ENCODE results near the gene IMMP2L.
"Not testable (repeated sequence)": the region's sequence is repeated elsewhere in the genome, so short reads cannot be mapped to it uniquely, and the experiment has no call there.

IMMP2L gene

DNA sequence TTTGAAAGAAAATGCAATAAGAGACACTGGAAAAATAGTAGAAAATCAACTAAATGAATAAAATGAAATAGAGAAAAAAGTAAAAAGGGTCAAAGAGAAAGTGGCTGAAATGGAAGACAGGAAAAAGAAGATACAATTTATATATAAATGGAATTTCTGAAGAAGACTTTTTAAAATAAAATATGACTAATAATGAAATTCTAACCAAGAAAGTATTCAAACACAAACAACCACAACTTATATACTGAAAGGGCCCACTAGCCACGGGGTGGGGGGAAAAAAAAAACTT lies 232.1 kb downstream of the IMMP2L start:
- no peak for DNase-seq (ENCODE audit: low spot score)

DNA sequence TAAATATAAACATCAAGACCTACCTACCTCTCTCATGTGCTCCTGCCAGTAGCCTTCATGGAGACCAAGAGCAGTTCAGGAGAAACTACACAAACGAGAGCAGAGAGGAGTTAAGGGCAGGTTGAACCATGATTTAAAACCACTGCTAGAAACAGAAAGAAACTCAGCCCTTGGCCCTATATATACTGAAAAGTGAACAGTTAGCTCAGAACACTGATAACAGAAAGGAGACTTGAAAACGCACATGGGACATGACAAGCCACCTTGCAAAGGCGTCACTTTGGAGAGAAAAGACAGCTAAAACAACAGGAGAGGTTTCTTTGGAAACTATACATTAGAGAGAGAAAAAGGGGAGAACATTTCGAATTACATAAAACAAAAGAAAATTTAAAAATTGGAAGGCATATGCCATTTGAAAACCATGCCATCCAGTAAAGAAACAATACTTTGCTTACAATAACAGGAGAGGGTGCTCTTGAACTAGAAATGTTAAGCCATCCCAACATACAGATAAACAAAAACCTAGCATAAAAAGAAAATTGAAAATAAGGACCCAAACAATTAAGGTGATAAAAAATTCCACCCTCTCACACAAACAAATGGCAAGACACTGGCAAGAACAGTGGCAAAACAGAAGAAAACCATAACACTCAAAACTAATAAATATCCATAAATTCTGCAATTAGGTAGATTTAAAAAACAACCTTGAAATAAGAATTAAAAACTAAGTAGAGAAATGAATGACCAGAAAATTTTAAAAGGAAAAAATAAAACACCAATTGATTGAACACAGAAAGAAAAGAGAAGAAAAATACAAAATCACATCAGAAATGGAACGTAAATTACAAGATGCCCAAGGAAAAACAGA lies 232.7 kb downstream of the IMMP2L start:
- no peak for DNase-seq (ENCODE audit: low spot score)

DNA sequence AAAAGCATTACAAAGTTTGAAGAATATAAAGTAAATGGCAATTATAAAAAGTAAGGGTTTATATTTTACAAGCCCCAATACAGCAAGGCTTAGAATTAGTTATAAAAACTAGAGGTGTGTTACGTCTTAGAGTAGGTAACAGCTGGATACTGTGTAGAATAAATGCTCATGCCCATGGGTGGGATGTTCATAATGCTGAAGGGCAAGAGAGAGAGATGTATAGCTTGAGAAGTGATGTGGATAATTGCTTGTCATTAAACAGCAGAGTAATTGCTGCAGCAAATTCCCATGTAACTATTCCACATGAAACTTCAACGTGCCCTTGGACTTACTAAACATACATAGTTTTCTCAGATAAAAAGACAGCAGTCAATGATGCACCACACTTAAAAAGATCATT lies 233.8 kb downstream of the IMMP2L start:
- no peak for DNase-seq (ENCODE audit: low spot score)

DNA sequence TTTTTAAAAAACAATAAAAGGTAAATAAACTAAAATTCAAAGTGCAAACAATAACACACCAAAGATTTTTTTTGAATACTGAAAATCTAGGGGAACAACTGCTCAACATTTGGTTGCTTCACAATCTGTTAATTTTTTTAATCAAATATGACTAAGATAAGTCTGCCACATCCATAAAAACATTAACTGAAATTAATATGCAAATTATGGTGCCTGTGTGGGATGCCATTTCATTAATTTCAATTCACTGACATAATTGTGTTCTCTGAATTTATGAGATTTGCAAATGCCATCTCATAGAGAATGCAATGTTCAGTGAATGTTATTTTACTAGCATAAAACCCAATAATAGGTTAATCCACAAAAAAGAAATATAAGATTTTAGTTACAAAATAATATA lies 237.5 kb downstream of the IMMP2L start:
- DNase-seq (ENCODE audit: low spot score), result no peak

DNA sequence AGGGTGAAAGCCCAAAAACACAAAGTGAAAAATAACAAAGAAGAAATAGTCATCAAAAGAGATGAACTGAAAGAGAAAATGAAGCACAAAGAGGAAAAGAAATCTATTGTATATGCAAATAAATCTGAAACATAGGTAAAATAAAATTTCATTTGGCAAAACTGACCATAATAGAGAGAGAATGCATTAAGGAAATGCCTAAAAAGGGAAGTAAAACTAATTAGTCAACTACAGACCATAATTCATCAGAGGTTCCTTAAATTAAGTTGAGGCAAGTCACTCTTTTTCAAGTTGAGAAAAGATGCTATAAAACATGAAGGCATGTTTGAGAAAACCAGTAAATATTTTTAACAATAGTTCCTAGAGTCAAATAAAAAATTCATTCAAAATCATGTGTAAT lies 238.1 kb downstream of the IMMP2L start:
- no peak for DNase-seq (ENCODE audit: low spot score)

DNA sequence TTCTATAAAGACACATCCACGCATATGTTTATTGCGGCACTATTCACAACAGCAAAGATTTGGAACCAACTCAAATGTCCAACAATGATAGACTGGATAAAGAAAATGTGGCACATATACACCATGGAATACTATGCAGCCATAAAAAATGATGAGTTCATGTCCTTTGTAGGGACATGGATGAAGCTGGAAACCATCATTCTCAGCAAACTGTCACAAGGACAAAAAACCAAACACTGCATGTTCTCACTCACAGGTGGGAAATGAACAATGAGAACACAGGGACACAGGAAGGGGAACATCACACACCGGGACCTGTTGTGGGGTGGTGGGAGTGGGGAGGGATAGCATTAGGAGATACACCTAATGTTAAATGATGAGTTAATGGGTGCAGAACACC lies 238.6 kb downstream of the IMMP2L start:
- DNase-seq (ENCODE audit: low spot score), result not testable (repeated sequence)

DNA sequence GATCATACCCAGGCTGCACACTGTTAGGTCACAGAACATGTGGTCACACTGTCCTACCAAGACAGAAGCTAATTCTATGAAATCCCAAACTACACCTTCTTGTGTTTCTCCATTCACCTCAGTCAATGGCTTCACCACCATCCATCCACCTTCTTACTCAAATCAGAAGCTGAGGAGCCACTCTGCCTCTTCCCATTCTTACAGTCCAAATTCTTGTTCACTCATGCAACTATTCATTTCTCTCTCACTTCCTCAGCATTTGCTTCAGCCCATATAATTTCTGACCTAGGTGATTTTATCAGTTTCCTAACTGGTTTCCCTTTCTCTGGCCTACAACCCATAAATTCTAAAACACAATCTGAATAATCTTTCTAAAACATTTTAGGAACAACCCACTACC lies 242.2 kb downstream of the IMMP2L start:
- DNase-seq (ENCODE audit: low spot score), result no peak

DNA sequence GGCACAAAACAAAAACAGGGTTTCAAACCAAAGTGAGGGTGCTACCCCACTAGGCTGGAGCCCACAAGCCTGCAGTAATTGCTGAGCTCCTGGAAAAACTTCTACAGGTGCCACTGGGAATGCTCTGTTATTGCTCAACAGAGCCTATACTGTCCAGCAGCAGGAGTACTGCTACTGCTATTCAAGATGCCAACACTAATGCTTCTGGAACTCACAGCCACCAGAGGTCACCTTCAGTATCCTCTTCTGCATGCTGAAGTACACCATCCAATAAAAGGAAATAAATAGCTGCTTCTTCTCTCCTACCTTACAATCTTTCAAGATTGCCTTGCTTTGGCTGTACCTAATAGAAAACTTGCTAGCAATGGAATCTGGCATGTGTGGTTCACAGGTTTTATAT lies 249.3 kb downstream of the IMMP2L start:
- DNase-seq (ENCODE audit: low spot score), result no peak

DNA sequence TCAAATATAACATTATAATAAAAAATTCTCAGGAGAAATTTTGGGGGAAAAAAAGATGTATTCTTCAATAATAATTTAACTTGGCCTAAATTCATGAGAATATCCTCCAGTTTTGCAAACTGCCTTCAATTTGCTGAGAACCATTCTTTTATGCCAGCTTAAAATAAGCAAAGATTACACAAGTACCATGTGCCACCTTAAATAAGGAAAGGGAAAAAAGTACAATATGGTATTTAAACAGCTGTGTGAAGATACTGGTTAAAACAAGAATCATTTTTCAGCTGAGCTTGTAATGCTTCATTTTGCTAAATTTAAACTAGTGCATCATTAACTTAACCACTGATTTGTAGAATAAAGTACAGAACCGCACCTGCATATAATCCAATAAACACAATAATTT lies 253.6 kb downstream of the IMMP2L start:
- no peak for DNase-seq (ENCODE audit: low spot score)

DNA sequence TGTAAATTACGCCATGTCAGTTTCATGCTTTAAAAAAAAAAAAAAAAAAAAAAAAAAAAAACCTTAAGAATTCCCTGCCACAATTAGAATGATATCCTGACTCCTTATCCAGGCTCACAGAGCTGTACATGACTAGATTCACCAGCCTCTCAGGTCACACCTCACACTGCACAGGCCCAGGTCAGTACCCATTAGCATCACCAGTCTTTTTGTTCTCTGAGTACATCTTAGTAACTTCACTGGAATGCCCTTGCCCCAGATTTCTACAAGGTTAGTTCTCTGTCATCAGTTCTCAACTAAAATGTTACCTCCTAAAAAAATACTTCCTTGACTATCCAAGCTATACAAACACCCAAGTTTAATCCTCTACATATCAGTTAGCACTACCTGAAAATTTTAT lies 260.4 kb downstream of the IMMP2L start:
- no peak for DNase-seq (ENCODE audit: low spot score)

DNA sequence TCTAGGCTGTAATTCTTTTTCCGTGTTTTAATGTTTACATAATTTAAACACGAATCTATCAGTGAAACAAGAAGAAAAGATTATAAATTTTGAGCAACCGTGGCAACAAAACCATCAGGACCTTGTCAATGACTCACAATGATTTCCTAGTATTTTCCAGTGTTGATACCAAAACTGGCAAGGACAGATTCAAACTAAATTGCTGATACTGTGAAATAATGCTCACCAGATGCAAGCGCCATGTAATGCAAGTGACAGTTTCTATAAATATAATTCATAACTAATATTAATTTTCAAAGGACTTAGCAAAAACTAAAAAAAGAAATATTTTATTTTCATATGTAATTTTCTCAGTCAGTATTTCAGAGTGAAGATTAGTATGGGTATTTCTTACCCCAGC lies 267.8 kb downstream of the IMMP2L start:
- DNase-seq (ENCODE audit: low spot score), result no peak

DNA sequence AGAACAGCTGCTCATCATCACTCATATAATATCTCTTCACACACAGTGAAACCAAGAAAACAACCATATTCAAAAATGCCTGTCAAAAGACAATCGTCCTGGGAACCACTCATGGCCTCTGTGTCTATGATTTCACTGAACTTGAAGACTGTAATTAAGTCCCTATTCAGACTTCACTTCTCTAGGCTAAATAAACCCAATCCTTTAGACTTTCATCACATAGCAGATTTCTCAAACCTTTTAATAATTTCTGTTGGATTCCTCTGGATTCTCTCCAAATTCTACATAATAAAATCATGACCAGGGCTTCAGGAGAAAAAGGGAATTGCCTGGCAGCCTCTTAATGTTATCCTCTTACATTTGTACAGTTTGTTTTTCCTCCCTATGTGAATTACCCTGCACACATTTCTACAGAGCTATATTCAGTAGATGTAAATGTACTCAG lies 270.2 kb downstream of the IMMP2L start:
- DNase-seq (ENCODE audit: low spot score), result no peak

DNA sequence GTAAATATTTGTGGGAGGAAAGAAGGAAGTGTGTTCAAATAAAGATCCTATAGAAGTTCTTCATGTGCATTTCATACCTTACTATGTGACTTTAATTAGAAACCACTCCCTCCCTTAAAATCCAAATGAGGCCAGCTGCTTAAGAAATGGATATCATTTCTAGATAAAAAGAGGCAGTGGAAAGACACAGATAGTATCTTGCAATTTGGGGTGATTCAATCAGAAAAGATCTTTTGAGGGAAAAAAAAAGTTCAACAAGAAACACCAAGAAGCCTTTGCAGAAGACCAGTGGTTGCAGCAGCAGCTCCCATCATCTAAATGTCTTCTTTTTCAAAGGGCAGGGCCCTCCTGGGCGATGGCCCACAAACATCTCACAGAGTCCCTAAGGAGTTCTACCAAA lies 271.3 kb downstream of the IMMP2L start:
- no peak for DNase-seq (ENCODE audit: low spot score)

DNA sequence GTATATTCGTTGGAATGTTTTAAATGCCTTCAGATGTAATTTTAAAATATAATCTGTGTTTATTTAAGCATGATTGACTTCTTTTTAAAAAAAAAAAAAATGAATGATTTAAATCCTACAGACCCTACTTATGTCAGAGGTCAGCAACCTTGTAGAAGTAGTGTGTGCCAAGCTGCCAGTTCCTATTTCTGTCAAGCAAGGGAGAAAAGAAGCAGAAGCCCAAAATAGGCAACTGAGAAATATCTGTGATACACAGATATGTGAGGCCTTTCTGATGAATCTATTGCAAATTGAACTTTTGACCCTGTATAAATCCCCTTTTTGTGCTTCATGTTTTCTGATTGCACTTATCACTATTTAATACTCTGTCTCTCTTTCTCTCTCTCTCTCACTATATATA lies 271.9 kb downstream of the IMMP2L start:
- DNase-seq (ENCODE audit: low spot score), result no peak

DNA sequence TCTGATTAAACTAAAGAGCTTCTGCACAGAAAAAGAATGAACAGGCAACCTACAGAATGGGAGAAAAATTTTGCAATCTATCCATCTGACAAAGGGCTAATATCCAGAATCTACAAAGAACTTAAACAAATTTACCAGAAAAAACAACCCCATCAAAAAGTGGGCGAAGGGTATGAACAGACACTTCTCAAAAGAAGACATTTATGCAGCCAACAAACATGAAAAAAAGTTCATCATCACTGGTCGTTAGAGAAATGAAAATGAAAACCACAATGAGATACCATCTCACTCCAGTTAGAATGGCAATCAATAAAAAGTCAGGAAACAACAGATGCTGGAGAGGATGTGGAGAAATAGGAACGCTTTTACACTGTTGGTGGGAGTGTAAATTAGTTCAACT lies 273.9 kb downstream of the IMMP2L start:
- not testable (repeated sequence) for DNase-seq (ENCODE audit: low spot score)

DNA sequence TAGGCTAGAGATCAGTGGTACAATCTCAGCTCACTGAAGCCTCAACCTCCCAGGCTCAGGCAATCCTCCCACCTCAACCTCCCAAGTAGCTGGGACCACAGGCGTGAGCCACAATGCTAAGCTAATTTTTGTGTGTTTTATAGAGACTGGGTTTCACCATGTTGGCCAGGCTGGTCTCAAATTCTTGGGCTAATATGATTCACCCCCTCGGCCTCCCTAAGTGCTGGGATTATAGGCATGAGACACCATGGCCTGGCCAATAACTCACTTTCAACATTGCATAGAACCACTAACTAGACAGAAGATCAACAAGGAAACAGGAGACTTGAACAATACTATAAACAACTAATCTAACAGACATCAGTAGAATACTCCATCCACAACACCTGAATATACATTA lies 279.7 kb downstream of the IMMP2L start:
- no peak for DNase-seq (ENCODE audit: low spot score)

DNA sequence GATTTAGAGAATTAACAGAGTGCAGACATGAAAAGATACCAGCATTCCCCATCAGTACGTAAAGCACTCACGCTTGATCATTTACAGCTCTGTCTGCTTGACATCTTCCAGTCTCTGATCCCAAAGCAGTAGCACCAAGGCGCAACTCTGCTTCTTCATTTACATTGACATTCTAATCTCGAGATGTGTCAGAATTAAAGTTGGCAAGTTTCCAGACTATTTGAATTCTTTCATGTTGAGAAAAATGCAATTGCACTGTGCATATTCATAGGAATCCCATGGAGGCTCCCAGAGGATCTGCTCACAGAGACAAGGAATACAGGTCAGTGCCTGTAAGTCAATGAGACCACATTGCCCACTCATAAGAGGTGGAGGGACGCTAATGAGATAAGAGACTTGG lies 287.4 kb downstream of the IMMP2L start:
- DNase-seq (ENCODE audit: low spot score), result no peak

DNA sequence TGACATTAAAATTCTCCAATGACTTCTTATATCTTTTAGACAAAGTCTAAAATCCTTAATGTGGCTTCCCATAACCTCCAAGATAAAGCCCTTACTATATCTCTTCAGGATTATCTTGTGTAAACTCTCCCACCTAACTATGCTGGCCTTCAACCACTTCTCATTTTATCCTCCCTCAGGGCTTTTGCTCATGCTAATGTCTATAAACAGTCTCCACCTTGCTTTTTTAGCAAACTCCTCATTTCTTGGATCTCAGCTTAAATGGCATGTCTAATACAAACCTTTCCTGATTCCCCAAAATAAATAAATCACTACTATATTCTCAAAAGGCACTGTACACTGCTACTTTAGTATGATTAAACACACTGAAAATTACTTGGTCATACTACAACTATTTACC lies 290.2 kb downstream of the IMMP2L start:
- no peak for DNase-seq (ENCODE audit: low spot score)

DNA sequence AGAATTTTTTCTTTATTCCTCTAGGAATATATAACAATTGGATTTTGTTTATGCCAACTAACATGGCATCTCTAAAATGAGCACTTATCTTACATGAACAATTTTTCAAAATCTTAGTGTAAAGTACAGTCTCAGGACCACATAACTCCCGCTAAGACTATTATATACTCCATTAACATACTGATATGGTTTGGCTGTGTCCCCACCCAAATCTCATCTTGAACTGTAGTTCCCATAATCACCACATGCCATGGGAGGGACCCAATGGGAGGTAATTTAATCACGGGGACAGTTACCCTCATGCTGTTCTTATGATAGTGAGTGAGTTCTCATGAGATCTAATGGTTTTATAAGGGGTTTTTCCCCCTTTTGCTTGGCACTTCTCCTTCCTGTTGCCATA lies 291.5 kb downstream of the IMMP2L start:
- not testable (repeated sequence) for DNase-seq (ENCODE audit: low spot score)

DNA sequence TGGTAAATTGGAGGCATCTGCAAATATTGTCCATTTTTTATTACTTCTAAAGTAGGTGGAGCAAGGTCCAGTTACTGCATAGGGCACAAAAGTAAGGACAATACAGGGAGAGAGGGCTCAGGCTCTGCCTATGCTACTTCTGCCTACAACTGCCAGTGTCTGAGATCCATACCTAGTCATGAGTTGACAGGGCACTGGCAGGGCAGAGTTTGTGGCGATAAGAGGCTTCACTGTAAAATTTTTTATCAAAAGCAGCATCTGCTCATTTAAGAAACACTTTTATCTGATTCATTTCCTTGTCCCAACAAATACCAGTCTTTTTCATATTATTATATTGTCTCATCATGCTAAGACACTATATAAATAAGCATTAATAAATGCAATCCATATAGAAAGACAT lies 293.4 kb downstream of the IMMP2L start:
- DNase-seq (ENCODE audit: low spot score), result no peak

DNA sequence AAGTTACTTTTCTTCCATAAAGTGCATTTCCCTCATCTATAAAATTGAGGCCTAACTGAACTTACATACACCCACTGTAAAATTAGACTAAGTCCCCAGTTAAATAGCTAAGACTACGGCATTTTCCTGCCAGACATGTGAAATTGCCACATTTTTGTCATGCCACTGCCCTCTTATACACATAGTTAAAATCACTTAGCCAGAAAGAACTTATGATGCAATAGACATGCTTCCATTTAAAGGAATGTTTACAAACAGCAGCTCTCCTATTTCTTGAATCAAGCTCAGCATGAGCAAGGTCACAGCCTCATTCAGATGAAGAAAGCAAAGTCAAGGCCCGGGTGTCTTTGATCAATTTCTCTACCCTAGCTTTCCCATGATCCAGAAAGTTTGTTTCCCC lies 295.7 kb downstream of the IMMP2L start:
- DNase-seq (ENCODE audit: low spot score), result no peak

DNA sequence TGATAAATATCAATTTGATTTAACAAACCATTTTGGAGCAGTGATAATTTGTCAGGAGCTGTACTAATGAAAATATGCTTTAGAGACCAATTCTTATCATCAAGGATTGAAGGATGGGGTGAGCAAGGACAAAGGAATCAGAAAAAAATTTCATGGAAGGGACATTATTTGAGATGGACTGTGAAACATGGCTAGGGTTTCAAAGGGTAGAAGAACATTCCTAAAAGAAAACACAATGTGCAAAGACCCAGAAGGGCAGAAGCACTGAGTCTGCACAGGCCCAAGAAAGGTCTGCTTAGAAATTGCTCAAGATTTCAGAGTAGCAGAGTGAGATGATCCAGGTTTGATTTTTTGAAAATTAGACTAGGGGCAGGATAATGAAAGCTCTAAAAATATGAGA lies 296.9 kb downstream of the IMMP2L start:
- no peak for DNase-seq (ENCODE audit: low spot score)

DNA sequence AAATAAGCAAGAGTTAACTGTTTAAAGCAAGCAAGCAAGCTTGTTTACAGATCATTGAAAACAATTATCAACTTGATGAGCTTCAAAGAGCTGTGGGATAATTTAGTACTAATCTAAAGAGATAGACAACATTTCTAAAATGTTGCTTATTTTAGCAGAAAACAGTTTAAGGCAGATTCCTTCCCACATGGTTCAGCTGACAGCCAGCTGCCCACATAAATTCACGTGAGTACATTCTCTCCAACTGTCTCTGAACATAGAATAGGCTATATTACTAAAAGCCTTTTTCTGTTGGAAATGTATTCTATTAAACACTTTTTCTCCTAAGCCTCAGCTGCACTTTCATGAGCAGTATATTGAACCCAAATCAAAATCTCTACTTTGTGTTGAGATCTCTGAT lies 297.3 kb downstream of the IMMP2L start:
- no peak for DNase-seq (ENCODE audit: low spot score)

DNA sequence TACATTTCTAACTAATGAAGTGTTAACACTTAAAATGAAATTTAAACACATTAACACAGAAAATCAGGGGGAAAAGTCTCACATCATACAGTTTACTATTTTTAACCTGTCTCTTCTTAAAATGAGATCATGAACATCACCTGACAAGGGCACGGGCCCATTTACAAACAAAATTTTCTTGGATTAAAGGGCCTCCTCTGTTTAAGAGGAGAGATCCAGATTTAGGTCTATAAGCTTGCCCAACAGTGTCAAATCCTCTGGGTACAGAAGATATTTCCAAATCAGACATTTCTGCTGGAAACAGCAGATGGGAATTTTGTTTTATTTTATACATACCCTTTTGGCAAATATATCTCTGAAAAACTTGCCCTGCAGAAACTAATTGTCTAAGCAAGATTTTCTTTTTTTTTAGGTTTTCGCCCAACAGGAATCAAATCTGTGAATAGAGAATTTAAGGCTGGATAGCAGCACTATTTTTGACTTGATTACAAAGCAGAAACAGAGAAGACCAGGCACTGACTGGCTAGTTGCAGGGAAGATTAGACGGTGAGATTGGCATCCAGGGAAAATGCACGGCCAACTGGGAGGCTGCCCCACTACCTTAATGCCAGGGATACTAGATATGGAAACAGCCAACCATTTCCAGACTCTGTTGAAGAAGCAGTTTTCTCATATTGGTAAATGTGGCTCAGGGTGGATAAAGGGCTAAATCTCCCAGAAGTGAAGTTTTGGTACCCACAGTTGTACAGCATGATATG lies 298.0 kb downstream of the IMMP2L start:
- DNase-seq (ENCODE audit: low spot score), result no peak
